GM23338 (cell line): ENCODE measurements around the gene MACROD1.

Experiments used
- CREB1 ChIP-seq: fragments of 250-450 bp; sonication (Bioruptor Pico); IDR thresholded peaks from 2 replicates; pipeline ENCODE4 v1.5.0; 2020; ENCODE audit warnings: low read depth, mild to moderate bottlenecking, moderate library complexity
- EZH2 ChIP-seq: fragments of 200-600 bp; sonication (generic); IDR thresholded peaks from one replicate; pipeline ENCODE4 v1.8.0; 2017; ENCODE audit warnings: antibody characterized with exemption, mild to moderate bottlenecking, low read depth; ENCODE audit not compliant: unreplicated experiment
- EZH2phosphoT487 ChIP-seq: fragments of 200-600 bp; sonication (generic); IDR thresholded peaks from one replicate; pipeline ENCODE4 v1.8.1; 2018; ENCODE audit warnings: antibody characterized with exemption; ENCODE audit not compliant: unreplicated experiment
- JUNB ChIP-seq: IDR thresholded peaks from one replicate; pipeline ENCODE4 v1.6.1; 2016; ENCODE audit warnings: antibody characterized with exemption; ENCODE audit not compliant: unreplicated experiment
- NANOG ChIP-seq: IDR thresholded peaks from 2 replicates; pipeline ENCODE4 v1.6.1; 2016; ENCODE audit warnings: antibody characterized with exemption, borderline replicate concordance
- POLR2AphosphoS5 ChIP-seq: IDR thresholded peaks from 2 replicates; pipeline ENCODE4 v1.6.1; 2016; ENCODE audit warnings: antibody characterized with exemption, low read depth
- STAT1 ChIP-seq: IDR thresholded peaks from one replicate; pipeline ENCODE4 v1.6.1; 2016; ENCODE audit warnings: antibody characterized with exemption; ENCODE audit not compliant: unreplicated experiment
- ZNF114 ChIP-seq: fragments of 250-450 bp; sonication (Bioruptor Pico); IDR thresholded peaks from 2 replicates; pipeline ENCODE4 v1.5.0; 2020; ENCODE audit warnings: mild to moderate bottlenecking, moderate library complexity
- ZNF331 ChIP-seq: fragments of 250-450 bp; sonication (Bioruptor Pico); IDR thresholded peaks from 2 replicates; pipeline ENCODE4 v1.5.0; 2020; ENCODE audit warnings: low read depth, mild to moderate bottlenecking, moderate library complexity
- TF ChIP-seq, protein P1 (sequence below), 2 experiments: fragments of 200-600 bp in 1 of 2; sonication (generic) in 1 of 2; conservative IDR thresholded peaks; 2 replicates each; pipeline versions ENCODE4 v1.5.1 to v1.6.1; 2016 to 2017; ENCODE audit warnings: antibody characterized with exemption in 2 of 2, low read depth in 2 of 2, mild to moderate bottlenecking in 2 of 2, moderate library complexity in 1 of 2
- TF ChIP-seq, protein P2 (sequence below): IDR thresholded peaks from one replicate; pipeline ENCODE4 v1.6.1; 2018; ENCODE audit warnings: antibody characterized with exemption; ENCODE audit not compliant: unreplicated experiment
- TF ChIP-seq, protein P3 (sequence below): IDR thresholded peaks from 2 replicates; pipeline ENCODE4 v1.6.1; 2016; ENCODE audit warnings: antibody characterized with exemption

DNA sequence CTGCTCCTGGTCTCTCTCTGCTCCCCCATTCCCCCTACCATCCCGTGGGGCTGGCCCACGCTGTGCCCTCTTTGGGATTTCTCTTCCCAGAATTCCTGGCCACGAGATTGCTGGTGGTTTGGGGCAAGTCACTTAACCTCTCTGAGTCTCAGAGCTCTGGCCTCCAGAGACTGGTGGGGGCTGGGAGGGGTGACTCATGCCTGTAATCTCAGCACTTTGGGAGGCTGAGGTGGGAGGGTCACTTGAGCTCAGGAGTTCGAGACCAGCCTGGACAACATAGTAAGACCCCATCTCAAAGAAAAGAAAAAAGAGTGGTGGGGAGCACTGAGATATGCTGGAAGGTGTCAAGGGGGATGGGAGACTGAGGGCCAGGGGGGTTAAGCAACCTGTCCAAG is 161.3 kb downstream of the MACROD1 start:
- TF ChIP-seq EZH2 (no peak), ZNF114 (no peak), POLR2AphosphoS5 (no peak), EZH2phosphoT487 (no peak), CREB1 (CRISPR knock-in tag) (no peak), ZNF331 (CRISPR knock-in tag) (no peak), JUNB (no peak), STAT1 (no peak), NANOG (no peak)
- TF ChIP-seq, protein P1, sequence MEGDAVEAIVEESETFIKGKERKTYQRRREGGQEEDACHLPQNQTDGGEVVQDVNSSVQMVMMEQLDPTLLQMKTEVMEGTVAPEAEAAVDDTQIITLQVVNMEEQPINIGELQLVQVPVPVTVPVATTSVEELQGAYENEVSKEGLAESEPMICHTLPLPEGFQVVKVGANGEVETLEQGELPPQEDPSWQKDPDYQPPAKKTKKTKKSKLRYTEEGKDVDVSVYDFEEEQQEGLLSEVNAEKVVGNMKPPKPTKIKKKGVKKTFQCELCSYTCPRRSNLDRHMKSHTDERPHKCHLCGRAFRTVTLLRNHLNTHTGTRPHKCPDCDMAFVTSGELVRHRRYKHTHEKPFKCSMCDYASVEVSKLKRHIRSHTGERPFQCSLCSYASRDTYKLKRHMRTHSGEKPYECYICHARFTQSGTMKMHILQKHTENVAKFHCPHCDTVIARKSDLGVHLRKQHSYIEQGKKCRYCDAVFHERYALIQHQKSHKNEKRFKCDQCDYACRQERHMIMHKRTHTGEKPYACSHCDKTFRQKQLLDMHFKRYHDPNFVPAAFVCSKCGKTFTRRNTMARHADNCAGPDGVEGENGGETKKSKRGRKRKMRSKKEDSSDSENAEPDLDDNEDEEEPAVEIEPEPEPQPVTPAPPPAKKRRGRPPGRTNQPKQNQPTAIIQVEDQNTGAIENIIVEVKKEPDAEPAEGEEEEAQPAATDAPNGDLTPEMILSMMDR (conservative IDR thresholded peaks at IDR 0.05; ENCODE audit: low read depth in 2 of 2): no peak
- TF ChIP-seq, protein P2, sequence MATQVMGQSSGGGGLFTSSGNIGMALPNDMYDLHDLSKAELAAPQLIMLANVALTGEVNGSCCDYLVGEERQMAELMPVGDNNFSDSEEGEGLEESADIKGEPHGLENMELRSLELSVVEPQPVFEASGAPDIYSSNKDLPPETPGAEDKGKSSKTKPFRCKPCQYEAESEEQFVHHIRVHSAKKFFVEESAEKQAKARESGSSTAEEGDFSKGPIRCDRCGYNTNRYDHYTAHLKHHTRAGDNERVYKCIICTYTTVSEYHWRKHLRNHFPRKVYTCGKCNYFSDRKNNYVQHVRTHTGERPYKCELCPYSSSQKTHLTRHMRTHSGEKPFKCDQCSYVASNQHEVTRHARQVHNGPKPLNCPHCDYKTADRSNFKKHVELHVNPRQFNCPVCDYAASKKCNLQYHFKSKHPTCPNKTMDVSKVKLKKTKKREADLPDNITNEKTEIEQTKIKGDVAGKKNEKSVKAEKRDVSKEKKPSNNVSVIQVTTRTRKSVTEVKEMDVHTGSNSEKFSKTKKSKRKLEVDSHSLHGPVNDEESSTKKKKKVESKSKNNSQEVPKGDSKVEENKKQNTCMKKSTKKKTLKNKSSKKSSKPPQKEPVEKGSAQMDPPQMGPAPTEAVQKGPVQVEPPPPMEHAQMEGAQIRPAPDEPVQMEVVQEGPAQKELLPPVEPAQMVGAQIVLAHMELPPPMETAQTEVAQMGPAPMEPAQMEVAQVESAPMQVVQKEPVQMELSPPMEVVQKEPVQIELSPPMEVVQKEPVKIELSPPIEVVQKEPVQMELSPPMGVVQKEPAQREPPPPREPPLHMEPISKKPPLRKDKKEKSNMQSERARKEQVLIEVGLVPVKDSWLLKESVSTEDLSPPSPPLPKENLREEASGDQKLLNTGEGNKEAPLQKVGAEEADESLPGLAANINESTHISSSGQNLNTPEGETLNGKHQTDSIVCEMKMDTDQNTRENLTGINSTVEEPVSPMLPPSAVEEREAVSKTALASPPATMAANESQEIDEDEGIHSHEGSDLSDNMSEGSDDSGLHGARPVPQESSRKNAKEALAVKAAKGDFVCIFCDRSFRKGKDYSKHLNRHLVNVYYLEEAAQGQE: no peak
- TF ChIP-seq, protein P3, sequence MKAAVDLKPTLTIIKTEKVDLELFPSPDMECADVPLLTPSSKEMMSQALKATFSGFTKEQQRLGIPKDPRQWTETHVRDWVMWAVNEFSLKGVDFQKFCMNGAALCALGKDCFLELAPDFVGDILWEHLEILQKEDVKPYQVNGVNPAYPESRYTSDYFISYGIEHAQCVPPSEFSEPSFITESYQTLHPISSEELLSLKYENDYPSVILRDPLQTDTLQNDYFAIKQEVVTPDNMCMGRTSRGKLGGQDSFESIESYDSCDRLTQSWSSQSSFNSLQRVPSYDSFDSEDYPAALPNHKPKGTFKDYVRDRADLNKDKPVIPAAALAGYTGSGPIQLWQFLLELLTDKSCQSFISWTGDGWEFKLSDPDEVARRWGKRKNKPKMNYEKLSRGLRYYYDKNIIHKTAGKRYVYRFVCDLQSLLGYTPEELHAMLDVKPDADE: no peak
